ENCODE data around the gene FAM234B.
"Not testable (repeated sequence)": the region's sequence is repeated elsewhere in the genome, so short reads cannot be mapped to it uniquely, and the experiment has no call there.

The FAM234B gene

DNA sequence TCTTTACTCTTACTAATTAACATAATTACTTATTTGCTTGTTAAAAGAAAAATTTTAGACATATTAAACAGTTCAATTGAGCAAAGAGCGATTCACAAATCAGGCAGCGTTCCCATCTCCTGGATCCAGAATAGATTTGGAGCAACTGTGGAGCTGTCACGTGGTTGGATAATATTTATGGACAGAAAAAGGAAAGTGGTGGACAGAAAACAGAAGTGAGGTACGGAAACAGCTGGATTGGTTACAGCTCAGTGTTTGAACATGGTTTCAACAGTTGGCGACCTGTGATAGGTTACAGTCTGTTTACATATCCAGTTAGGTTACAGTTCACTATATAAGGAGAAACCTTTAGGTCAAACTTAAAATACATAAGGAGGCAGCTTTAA lies 19.7 kb upstream of the FAM234B start:
- DNase-seq: no peak

- no peak for DNase-seq
These were observed 17.9 kb upstream of the FAM234B start for GRCh38 chr12:13026286-13026685.

DNA sequence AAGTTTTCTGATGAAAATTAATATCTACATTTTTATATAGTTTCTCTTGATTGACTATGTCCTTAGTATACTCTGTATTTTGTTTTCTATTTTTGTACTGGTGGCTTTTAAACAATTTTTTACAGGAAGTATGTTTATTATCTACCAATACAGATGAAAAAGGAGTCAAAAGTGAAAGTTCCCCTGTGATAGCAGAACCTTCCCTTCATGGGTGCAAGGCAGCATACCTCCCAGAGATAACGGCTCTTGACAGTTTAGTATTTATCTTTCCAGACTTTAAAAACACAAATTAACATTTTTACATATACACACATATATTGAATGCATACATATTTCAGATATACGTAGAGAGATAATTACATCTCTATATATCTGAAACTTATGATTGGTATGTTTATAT lies 17.1 kb upstream of the FAM234B start:
- no peak for DNase-seq

- no peak for DNase-seq
These were observed 16.7 kb upstream of the FAM234B start for GRCh38 chr12:13027508-13027907.

GRCh38 chr12:13028825-13029570 lies 15.2 kb upstream of the FAM234B start:
- no peak for DNase-seq

GRCh38 chr12:13030541-13031291 lies 13.5 kb upstream of the FAM234B start:
- no peak for DNase-seq

DNA sequence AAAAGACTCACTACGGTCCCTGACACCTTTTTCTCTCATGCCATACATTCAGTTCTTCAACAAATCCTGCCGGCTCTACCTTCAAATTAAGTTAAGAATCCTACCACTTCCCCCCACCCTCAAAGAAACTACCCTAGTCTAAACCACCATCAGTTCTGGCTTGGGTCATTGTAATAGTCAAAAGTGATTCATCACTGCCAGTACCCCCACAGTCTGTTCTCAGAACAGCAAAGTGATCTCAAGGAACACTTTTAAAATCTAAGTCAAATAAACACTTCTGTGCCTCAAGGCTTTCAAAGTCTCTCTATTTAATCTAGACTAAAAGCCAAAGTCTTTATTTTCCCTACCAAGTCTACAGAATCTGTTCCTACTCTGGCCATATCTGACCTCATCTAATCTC lies 12.0 kb upstream of the FAM234B start:
- DNase-seq: no peak

DNA sequence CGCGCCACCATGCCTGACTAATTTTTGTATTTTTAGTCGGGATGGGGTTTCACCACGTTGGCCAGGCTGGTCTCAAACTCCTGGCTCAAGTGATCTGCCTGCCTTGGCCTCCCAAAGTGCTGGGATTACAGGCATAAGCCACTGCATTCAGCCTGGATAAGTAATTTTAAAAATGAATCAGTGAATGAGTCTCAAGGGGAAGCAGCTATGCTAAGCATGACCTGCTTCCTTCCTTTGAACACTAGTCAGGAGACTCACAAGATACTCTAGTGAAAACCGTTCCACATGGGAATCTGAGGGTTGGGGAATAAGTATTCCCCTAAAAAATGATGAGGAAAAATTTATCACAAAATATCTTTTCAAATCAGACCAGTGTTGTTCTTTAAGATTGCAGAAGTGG lies 10.7 kb upstream of the FAM234B start:
- DNase-seq: no peak

- not testable (repeated sequence) for DNase-seq
These were observed 8.8 kb upstream of the FAM234B start for GRCh38 chr12:13035335-13035734.

DNA sequence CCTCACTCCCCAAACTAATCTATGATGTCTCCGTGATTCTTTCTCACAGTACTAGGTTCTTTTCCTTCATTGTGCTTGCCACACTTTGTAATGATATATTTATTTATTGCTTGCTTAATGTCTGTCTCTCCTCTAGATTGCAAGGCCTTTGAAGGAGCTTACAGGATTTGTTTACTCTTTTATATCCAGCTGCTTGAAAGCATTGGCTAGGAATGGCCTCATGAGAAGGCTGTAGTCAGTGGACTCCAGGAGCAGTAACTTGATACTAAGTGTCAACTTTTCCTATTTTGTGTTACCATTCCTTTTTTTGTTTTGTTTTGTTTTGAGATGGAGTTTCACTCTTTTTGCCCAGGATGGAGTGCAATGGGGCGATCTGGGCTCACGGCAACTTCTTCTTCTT lies 7.3 kb upstream of the FAM234B start:
- no peak for DNase-seq

- no peak for DNase-seq
These were observed 5.6 kb upstream of the FAM234B start for GRCh38 chr12:13038491-13039161.

- no peak for DNase-seq
These were observed 4.7 kb upstream of the FAM234B start for GRCh38 chr12:13039328-13039956.

- no peak for DNase-seq
These were observed 3.0 kb upstream of the FAM234B start for GRCh38 chr12:13041224-13041623.

GRCh38 chr12:13042666-13043230 lies 1.4 kb upstream of the FAM234B start:
- DNase-seq: no peak

DNA sequence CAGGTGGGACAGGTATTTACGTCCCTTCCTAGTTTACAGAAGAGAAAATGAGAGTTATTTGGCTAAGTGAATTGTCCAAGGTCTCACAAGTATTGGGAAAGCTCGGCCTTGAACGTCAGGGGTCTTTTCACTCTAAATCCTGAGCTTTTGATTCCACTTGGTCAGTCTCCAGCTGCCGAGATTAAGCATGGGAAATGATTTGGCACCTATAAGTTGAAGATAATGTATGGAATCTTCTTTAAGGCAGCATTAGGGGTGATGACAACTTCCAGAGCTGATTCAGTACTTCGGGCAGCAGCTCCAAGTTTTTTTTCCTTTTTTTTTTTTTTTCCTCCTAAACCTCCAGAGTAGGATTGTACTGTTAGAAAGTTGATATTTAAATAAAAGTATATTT lies 722 bp downstream of the FAM234B start:
- DNase-seq: no peak

DNA sequence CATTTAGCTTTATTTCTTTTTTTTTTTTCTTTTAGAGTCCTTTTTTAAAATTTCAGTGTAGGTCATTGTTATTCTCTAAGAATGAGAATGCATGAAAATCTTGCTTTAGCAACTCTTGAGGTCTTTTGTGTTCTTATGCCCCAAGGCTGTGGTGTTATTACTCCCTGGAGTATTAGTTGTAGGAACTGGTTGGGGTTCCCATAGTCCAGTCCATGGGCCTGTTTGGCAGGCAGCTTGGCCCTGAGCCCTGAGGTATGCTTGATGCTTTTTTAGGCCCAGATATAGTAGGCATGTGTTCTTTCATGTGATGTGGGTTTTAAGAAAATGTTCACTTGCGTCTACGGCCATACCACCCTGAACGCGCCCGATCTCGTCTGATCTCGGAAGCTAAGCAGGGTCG lies 1.6 kb downstream of the FAM234B start:
- no peak for DNase-seq

- DNase-seq: no peak
These were observed 2.8 kb downstream of the FAM234B start for GRCh38 chr12:13046964-13047363.

DNA sequence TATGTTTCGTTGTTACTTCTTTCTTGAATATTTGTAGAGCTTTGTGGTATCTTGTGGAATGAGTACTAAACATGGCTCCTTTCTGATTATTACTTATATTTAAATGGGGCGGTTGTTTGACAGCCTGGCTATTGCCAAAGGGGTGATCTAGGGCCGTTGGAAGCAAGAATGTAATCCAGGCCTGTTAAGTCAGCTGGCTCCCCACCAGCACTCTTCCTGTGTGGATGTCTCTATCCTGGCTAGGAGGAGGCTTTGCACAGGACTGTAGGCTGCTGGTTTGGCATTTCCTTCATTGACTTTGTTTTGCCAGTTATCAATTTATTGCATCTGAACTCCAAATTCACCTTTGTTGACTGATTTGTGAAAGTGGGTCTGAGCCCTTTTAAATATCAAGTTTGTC lies 5.6 kb downstream of the FAM234B start:
- DNase-seq: no peak

GRCh38 chr12:13052421-13052820 lies 8.2 kb downstream of the FAM234B start:
- DNase-seq: no peak

DNA sequence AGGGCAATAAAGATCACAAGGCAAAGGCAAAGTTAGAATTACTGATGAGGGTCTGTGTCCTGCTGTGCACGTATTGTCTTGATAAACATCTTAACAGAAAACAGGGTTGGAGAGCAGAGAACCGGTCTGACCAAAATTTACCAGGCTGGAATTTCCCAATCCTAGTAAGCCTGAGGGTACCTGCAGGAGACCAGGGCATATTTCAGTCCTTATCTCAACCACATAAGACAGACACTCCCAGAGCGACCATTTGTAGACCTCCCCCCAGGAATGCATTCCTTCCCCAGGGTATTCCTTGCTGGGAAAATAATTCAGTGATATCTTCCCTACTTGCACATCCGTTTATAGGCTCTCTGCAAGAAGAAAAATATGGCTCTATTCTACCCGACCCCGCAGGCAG lies 9.4 kb downstream of the FAM234B start:
- not testable (repeated sequence) for DNase-seq

- no peak for DNase-seq
These were observed 16.4 kb downstream of the FAM234B start for GRCh38 chr12:13060581-13060980.

DNA sequence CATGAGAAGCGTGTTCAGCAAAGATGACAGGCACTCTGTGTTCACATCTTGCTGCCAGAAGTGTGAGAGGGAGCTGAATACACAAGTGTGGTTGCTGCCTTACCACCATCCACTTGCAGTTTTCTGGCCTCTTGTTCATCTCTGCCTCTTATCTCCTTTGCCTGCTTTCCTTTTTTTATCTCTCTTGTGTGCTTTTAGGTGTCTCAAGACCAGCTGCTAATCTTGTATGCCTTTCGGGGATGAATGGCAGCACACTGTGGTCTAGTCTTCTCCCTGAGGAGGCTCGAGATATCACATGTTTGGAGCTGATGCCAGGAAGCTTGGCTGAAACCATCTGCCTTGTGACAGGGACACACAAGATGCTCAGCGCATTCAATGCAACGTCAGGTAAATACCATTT lies 17.2 kb downstream of the FAM234B start:
- DNase-seq: no peak

DNA sequence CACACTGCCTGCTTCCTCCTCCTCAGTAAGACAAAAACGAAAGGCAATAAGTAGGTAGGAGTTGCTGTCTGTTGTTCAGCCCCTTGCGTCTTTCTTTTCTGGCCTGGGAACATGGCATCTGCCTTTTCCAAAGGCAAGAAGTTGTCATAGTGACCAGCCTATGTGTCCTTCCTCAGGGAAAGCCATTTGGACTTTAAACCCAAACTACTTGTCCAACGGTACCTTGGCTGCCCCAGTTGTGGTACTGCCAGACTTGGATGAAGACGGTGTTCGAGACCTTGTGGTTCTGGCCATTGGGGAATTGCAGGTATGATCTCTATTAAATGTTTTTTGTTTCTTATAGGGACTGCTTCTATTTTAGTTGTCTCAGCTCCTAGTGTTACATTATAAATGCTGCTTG lies 18.5 kb downstream of the FAM234B start:
- no peak for DNase-seq

Measured in activated CD8-positive, alpha-beta memory T cell treated with anti-CD3 and anti-CD28 coated beads, Interleukin-2, amount 50 U/mL, for 48 hours (primary cell).